Stimulated activated CD8-positive, alpha-beta memory T cell treated with anti-CD3 and anti-CD28 coated beads, Interleukin-12 subunit alpha, Interleukin-12 subunit beta, amount 100 ng/mL, for 24 hours (primary cell): Measurements from ENCODE around the gene KLHL2.
"Not testable (repeated sequence)": the region's sequence is repeated elsewhere in the genome, so short reads cannot be mapped to it uniquely, and the experiment has no call there.

Source experiments
- DNase-seq: peaks from one replicate; pipeline ENCODE4 v3.0.0-alpha.2; 2020; ENCODE audit errors: extremely low read depth

Gene KLHL2

DNA sequence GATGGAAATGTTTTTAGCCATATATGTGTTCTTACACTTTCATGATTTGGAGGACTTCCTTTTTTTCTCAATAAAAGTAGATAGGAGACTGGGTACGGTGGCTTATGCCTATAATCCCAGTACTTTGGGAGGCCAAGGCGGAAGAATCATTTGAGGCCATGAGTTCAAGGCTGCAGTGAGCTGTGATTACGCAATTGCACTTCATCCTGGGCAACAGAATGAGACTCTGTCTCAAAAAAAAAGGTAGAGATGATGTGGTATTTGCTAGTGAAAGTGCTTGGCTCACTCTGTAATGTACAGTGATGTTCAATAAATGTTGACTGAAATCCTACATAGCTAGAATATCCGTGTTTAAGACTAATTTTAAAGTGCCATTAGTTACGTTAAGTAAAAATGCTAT, 27.4 kb downstream of the KLHL2 start:
- DNase-seq = no peak

DNA sequence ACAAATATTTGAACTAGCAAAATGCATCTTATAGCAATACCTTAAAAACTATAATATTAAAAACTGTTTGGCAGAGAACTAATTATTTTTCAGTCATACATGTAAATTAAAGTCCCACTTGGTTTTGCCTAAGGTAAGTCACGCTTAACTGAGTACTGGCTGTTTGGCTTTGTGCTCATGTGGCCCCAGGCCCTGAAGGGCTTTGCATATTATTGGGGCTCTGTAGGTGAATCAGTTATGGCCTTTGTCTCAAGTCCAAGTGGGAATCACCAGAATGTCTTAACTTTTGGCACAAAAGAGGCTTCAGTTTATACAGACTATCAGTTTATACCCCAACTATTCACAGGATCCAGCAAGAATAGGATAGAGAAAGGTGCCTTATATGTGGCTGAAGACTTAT, 29.5 kb downstream of the KLHL2 start:
- not testable (repeated sequence) for DNase-seq

DNA sequence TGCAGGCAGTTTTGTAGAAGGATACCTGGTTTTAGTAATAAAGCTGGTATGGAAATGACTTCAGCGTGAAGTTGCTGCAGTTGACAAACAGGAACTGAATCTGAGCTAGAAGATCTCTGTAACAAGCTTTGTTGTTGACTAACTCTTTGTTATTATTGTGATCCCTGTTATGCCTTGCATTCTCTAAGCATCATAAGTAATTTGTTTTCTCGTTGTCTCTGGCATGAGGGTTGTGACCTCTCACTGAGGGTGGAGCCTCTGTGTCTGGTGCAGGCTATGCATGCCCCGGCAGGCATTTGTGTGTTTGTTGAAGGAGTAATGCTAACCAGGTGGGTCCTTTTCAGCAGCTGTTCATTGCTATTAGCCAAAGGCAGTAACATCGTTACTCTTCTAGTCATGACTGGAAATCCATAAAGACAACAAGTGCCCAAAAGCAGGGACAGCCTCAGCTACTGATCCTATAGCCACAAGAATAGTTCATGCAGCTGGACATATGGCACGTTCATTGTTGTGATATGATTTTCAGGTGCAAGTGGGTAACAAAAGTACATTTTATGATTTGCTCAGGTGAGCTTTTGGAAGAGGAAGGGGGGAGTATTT, 30.8 kb downstream of the KLHL2 start:
- DNase-seq = not testable (repeated sequence)

DNA sequence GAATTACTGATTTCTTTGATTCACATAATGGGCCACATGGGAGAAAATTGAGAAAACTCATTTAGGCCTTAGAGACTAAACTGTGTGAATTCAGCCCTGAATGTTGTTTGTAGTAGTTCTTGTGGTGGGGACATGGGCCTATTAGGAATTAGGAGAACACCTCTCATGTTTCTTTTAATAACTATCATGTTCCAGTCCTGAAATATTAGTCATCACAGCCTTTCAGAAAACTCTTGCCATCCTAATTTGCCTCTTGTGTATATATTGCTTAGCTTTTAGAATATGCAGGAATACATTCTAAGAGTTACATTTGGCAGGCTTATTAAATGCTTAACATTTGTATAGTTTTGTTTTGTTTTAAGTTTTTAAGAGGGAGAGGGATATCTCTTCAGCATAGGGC, 33.4 kb downstream of the KLHL2 start:
- not testable (repeated sequence) for DNase-seq

DNA sequence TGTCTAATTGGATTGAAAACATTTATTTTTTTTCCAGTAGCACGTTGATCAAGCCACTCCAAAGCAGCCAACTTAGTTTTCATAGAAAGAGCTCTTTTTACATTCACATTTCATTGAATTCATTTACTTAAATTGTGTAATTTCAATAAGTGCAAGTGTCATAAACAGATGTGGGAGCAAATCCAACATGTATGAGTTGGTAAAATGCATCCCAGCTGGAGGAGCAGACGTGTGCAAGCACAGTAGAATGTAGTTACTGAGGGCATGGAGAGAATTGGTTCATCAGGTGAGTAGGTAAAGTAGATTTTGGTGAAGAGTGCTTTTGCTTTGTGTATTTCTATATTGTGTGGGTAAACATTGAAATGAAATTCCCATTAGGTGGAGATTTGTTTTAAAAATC, 36.8 kb downstream of the KLHL2 start:
- not testable (repeated sequence) for DNase-seq

DNA sequence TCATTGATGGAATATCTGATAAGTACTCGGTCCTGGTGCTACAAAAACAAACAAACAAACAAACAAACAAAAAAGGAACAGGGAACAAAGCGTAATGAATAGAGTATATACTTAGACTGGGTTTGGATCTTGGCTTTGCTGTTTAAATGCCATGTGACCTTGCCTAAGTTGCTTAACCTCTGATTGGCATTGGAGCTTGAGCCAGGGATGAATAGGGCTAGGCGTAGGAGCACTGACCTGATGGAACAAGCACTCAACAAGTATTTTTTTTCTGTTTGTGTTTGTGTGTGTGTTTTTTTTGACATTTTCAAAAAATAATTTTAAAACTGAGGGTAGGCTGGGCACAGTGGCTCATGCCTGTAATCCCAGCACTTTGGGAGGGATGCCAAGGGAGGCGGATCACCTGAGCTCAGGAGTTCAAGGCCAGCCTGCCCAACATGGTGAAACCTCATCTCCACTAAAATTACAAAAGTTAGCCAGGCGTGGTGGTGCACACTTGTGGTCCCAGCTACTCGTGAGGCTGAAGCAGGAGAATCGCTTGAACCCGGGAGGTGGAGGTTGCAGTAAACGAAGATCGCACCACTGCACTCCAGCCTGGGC, 37.3 kb downstream of the KLHL2 start:
- not testable (repeated sequence) for DNase-seq

DNA sequence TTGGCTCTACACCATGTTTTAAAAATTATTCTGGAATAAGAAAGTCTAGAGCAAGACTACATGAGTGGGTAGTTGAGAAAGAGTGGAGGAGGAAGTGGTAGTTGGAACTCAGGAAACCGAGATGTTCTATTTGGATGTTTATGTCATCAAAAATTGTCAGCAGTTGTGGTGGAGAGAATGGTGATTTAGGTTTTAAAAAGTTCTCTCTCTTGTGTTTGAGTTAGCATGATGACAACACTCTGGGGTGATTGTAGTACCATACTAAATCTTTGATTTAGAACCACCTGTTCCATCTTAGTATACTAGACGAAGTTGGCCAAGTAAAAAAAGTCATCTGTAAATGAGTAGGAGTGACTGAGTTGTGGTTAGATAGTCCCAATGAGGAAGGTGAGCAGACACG, 40.7 kb downstream of the KLHL2 start:
- DNase-seq = no peak

DNA sequence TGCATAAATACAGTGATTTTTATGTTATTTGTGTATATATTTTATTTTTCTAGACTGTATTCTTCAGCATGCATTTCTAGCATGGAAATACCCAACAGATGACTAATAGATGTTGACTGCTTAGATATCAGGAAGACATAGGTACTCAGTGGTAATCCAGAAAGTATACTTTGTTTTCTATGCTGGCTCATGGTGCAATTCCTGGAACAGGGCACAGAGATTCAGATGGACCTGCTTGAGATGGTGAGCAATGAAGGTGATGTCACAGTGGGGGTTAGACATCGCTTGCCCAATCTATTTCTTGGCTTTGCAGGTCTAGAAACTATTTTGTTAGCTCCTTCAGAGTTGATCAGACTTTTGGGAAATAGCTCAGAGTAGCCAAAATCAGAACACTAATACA, 41.5 kb downstream of the KLHL2 start:
- not testable (repeated sequence) for DNase-seq

DNA sequence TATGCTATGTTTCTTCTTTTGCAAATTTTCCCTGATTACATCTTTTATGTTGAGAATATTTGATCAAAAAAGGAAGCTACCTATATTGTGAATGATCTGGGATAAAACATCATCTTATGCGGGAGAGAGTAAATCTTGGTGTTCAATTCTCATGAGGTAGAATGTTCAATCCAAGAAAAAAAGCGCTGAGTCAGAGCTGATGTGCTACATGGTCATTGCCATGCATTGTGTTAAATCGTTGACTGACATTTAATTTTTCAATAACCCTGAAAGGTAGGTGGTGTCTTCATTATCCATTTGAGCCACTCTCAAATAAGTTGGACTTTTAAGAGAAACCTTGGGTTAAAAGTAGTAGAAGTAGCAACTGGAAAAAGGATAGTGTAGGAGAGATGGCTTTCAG, 47.4 kb downstream of the KLHL2 start:
- DNase-seq = not testable (repeated sequence)

DNA sequence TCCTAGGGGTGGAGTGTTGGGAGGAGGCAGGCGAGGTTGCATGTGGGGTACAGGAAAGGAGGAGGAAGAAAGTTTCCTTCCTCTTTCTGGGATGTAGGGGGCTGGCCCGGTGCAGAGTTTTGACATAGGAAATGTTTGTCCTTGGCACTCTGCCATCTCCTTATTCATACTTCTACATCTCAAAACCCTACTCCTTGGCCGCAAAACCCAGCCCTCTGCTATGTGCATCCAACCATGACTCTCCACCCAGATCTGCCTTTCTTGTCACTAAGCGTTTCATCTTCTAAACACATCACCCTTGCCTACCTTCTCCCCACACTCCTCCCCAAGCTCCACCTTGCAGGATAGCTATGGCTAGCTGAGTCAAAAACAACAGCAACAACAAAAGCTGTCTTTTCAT, 48.1 kb downstream of the KLHL2 start:
- not testable (repeated sequence) for DNase-seq

DNA sequence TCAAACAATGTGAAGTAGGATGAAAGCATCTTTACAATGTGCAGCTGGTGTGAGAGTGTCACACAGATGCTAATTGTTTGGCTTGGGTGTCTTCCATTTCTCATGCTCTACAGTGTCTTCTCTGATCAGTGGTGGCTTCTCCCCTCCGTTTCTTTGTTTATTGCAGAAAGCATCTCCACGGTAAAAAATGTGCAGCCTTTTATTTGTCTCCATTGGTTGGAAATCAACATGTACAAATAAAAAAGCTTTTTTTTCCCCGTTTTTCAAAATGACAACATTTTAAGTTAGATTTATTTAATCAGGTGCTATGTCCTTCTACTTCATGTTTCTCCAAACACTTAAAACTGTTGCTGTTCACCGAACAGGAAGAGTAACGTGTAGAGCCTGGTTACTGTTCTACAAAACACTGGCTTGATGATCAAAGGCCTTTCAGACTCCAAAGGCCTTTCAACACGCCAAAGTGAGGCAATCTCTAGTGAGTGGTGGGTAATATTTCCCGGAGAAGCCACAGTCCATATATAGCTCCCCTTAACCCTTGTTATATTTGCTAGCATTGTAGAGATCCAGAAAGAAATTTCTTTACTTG, 48.8 kb downstream of the KLHL2 start:
- DNase-seq = not testable (repeated sequence)

DNA sequence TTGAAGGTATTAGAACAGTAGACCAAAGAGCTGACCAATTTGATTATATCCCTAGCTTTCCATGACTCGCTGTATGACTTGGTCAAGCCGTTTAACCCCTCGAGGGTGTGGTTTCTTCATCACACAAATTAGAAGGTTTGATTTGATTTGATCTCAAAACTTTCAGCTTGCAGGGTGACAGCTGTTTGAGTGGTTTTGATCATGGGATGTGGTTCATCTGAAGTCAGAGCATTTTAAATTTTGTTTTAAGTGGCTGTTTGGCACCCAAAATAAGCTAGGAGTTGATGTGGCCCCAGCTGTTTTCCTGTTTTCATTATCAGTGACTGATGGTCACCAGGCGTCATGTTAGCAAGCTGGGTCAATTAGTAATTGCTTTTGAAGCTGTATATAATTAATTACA, 52.4 kb downstream of the KLHL2 start:
- not testable (repeated sequence) for DNase-seq

DNA sequence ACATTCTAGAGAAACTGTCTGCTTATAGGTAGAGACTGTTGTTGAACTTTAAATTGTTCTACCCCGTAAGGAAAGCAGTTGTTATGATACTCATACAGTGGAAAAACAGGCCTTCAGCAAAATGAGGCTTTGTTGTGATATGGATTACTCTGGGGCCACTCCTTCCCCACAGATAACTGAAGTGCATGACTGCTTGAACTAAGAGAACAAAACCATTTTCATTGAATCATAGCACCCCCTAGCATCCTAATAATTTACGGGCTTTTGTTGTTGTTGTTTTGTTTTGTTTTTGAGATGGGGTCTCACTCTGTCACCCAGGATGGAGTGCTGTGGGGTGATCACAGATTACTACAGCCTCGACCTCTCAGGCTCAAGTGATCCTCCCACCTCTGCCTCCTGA, 54.9 kb downstream of the KLHL2 start:
- DNase-seq = not testable (repeated sequence)

DNA sequence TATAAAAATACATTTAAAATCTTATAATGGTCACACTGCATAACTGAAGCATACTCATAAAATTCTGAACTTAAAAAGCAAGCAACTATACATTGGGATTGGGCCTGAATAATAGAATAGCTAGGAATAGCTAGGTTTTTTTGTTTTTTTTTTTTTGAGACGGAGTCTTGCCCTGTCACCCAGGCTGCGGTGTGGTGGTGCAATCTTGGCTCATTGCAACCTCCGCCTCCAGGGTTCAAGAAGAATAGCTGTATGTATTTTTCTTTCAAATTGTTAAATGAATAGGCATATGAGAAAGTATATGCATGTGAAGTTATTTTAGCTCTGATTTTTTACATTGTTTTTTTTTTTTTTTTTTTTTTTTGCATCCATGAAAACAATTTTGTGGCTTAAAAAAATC, 56.1 kb downstream of the KLHL2 start:
- not testable (repeated sequence) for DNase-seq

DNA sequence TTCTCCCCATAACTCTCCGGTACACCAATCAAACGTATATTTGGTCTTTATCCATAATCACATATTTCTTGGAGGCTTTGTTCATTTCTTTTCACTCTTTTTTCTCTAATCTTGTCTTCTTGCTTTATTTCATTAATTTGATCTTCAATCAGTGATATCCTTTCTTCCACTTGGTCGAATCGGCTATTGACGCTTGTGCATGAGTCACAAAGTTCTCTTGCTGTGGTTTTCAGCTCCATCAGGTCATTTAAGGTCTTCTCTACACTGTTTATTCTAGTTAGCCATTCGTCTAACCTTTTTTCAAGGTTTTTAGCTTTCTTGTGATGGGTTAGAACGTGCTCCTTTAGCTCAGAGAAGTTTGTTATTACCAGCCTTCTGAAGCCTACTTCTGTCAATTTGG, 62.6 kb downstream of the KLHL2 start:
- not testable (repeated sequence) for DNase-seq

DNA sequence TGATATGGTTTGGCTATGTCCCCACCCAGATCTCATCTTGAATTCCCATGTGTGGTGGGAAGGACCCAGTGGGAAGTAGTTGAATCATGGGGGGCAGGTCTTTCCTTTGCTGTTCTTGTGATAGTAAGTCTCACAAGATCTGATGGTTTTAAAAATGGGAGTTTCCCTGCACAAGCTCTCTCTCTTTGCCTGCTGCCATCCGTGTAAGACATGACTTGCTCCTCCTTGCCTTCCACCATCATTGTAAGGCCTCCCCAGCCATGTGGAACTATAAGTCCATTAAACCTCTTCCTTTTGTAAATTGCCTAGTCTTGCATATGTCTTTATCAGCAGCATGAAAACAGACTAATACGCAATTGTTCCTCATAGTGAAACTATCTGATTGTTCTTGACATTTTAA, 66.1 kb downstream of the KLHL2 start:
- not testable (repeated sequence) for DNase-seq

DNA sequence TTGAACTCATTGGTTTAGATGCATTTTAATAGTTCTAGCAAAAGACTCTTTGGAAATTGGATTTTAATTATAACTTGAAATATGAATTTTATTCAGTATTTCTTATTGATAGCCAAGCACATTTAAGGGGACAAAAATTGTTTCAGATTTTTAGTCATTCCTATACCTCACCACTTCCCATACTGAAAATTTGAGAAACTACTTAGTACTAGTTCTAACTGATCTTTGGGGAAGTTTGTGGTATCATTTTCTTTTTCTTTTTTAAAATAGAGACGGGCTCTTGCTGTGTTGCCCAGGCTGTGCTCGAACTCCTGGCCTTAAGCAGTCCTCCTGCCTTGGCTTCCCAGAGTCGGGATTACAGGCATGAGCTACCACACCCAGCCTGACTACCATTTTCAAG, 68.0 kb downstream of the KLHL2 start:
- not testable (repeated sequence) for DNase-seq

DNA sequence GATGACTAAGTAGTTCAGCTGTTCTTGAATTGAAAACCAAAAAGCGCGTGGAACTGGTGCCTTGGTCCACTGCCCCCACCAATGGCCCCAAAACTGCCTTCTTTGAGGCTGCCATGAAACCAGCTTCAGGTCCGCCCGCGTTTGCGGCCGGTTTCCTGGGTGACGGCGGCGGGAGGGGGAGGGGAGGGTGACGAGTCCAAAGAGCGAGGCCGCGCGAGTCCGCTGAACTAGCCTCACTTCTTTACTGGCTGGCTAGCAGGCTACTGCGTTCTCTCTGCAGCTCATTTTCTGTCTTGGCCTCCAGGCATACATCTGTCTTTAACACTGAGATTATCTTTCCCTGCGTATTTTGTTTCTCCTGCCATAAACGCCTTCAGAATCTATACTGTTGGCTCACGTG, 72.2 kb downstream of the KLHL2 start:
- DNase-seq = not testable (repeated sequence)

DNA sequence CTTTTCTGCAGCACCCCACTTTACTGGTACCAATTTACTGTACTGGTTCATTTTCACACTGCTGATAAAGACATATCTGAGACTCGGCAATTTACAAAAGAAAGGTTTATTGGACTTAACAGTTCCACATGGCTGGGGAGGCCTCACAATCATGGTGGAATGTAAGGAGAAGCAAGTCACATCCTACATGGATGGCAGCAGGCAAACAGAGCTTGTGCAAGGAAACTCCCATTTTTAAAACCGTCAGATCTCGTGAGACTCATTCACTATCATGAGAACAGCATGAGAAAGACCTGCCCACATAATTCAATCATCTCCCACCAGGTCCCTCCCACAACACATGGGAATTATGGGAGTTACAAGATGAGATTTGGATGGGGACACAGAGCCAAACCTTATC, 77.3 kb downstream of the KLHL2 start:
- not testable (repeated sequence) for DNase-seq

DNA sequence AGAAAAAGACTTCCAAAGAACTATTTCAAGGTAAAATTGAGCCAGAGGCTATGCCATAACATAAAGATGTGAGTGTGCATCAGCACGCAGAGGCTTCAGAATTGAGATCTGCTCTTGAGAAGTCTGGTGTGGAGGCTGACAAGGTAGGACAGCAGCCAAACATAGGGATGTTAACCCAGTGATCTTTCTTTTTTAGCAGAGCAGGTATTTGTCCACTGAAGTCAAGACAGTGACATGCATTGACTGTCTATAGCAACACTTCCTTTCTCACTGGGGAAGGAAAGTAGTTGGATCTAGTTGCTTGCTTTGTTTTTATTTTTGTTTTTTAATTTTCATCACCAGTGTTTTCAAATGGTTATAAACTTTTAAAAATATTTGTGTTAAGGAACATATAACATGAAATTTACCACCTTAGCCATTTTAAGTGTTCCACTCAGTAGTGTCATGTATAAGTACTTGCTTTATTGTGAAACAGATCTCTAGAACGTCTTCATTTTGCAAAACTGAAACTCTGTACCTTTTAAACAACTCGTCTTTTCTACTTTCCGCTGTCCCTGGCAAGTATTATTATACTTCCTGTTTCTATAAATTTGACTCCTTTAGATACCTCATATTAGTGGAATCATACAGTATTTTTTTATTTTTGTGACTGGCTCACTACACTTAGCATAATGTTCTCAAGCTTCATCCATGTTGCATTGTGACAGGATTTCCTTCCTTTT, 79.4 kb downstream of the KLHL2 start:
- not testable (repeated sequence) for DNase-seq

DNA sequence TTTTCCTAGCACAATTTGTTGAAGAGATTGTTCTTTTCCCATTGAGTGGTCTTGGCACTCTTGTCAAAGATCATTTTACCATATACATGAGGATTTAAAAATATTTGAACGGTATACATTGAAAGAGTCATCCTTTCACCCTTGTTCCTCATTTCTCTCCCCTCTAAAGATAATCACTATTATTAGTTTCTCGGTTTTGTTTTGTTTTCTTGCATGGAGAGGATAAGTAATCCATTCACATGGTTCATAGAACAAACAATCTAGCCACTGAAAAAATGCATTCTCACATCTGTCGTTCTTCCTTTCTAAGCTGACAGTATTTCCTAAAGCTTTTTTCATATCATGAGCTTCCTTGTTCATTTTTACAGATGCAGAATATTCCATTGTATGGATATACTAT, 80.9 kb downstream of the KLHL2 start:
- no peak for DNase-seq

DNA sequence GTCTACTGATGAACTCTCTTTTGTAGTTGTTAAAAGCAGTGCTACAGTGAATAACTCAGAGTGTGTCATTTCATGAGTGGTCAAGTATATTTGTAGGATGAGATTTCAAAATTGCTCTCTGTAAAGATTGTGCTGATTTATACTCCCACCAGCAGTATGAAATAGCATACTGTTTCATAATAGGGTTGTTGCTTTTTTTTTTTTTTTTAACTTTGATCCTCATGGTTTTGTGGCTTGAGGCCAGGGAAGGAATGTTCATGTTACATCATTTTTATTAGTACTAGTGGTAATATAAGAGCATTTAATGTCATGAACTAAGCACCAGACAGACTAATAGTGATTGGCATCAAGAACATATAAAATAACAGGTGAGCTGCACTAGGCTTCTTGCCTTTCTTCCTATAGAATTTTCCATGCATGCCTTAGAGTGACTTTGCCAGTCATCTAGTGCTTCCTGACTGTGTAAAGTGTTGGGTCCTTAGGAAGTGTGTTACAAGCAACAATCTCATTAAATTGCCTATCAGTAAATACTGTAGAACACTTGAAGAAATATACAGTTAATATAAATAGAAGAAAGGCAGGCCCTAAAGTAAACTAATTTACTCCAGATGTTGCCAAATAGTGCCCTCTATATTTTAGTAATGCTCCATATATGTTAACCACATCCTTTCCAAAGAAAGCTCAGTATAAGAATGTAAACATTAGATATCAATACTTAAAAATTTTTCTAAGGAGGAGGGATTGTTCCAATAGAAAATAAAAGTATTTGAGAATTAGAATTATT, 81.5 kb downstream of the KLHL2 start:
- no peak for DNase-seq
